CD4-positive, alpha-beta T cell treated with Interleukin-6 for 4 hours (primary cell): ENCODE results near the gene AIFM3.
"Not testable (repeated sequence)": the region's sequence is repeated elsewhere in the genome, so short reads cannot be mapped to it uniquely, and the experiment has no call there.

Experiments
- DNase-seq: peaks from one replicate; pipeline ENCODE4 v3.0.0-alpha.2; 2020; ENCODE audit warnings: mixed read lengths

AIFM3 gene

DNA sequence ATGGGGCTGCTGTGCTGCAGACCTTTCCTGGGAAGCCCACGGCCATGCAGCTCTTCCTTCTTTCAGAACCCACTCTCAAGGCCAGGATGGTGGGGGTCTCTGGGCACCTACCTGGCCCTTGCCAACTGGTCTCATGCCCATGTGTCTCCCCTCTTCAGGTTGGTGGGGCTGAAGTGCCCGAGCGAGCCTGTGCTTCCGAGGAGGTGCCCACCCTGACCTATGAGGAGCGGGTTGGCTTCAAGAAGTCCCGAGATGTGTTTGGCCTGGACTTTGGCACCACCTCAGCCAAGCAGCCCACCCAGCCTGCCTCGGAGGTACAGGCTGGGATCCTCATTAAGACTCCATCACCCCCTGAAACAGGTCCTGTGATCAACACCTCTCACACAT is 25.0 kb downstream of the AIFM3 start:
- DNase-seq = no peak

DNA sequence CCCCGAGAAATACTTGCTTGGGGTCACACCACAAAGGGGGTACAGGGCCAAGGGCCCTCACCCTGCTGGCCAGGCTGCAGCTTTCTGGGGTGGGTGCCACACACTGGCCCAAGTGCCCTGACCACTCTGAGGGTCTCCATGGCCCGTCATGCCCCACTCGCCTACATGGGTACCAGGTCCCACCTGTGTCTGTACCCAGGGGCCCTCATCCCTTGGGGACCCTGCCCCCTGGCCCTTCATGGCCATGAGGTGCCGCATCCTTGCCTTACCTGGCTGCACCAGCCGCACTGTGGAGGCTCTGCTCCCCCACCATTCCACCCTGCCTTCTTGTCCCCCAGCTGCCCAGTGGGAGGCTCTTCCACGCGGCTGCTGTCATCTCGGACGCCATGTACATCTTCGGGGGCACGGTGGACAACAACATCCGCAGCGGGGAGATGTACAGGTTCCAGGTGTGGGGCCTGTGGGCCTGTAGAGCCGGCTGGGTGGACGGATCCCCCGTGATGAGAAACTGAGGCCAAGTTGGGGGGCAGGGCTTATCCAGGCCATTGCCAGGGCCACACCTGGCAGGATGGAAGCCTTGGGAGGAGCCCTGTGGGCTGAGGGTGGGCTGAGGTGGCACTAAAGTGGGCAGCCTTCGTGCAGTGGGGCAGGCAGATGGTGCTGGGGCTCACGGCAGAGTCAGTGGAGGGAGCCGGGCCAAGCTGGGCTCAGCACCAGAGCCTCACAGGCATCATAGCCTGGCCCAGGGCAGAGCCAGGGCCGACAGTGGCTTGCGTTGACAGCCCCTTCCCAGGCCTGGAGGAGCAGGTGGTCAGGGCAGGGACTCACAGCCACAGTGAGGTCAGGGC is 25.6 kb downstream of the AIFM3 start:
- no peak for DNase-seq

DNA sequence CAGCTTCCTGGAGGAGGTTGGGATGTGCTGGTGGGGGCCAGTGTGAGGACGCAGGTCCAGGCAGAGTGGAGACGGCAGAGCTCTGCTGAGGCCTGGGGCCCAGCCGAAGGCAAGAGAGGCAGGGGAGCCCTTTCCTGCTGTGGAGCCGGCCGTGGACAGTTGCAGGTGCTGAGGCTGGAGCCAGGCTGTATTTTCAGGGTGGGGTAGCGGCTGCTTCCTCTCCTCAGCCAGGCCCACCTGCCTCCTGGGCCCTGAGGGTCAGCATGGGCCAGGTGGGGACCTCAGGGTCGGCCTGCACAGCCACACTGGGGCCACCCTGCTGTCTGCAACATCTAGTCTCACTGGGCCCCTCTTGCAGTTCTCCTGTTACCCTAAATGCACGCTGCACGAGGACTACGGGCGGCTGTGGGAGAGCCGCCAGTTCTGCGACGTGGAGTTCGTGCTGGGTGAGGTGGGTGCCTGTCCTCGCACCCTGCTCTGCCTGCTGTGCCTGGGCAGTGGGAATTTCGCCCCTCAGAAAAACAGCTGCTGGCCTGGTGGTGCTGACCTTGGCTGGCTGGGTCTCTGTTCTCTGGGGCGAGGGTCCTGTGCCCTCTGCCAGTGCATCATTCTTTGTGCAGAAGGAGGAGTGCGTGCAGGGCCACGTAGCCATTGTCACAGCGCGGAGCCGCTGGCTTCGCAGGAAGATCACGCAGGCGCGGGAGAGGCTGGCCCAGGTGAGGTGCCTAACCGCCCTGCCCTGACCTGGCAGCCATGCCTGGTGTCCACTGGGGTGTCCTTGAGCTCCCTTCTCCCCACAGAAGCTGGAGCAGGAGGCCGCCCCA is 26.5 kb downstream of the AIFM3 start:
- DNase-seq = no peak

DNA sequence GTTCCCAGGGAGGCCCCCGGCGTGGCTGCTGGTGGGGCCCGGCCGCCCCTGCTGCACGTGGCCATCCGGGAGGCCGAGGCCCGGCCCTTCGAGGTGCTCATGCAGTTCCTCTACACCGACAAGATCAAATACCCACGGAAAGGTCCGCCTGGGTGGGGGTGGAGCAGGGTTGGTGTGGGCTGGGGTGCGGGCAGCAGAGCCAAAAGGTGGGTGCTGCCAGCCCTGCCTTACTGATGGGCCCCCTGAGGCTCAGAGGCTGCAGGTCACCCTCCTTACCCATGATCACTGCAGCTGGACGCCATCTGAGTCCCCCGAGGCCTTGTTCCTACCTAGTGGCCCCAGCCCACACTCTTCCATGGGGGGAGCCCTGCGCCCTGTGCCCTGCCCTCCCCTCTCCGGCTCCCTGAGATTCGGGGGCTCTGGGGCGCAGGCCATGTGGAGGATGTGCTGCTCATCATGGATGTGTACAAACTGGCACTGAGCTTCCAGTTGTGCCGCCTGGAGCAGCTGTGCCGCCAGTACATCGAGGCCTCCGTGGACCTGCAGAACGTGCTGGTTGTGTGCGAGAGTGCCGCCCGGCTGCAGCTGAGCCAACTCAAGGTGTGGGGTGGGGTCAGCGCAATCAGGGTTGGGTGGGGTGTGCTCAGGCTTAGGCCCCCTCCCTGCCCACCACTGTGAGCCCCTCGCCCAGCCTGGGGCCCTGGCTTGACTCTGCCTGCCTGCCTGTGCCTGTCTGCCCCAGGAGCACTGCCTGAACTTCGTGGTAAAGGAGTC is 27.3 kb downstream of the AIFM3 start:
- no peak for DNase-seq

DNA sequence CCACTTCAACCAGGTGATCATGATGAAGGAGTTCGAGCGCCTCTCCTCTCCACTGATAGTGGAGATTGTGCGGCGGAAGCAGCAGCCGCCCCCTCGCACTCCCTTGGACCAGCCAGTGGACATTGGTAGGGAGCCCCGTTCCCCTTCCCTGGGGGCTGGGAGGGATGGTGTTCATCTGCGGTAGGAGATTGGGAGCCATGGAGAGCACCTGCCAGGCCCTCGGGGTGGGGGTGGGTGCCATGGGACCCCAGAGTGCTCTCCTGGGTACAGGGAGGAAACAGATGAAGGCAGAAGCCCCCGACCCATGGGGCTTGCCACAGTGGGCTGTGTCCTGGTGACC is 27.8 kb downstream of the AIFM3 start:
- no peak for DNase-seq

DNA sequence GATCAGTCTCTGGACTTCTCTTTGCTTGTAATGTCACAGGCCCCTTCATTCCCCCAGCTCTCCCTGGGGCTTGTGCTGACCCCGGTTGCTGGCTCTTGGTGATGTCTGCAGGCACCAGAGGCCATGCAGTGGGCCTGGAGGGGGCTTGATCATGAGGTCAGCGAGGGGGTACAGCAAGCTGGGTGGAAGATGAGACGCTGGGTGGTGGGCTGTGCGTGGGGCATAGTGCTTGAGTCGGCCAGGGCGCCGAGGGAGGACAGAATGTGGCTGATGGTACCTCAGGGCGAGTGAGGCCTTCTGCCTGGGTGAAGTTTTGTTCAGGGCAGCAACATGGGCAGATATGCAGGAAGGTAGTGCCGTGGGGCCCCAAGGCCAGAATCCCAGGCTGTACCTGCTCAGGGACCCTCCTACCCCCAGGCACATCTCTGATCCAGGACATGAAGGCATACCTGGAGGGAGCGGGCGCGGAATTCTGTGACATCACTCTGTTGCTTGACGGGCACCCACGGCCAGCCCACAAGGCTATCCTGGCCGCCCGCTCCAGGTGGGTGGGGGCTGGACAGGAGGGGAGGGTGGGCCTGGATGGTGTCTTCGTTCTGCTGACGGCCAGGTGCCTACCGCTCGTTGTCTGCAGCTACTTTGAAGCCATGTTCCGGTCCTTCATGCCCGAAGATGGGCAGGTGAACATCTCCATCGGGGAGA is 28.4 kb downstream of the AIFM3 start:
- DNase-seq = no peak

DNA sequence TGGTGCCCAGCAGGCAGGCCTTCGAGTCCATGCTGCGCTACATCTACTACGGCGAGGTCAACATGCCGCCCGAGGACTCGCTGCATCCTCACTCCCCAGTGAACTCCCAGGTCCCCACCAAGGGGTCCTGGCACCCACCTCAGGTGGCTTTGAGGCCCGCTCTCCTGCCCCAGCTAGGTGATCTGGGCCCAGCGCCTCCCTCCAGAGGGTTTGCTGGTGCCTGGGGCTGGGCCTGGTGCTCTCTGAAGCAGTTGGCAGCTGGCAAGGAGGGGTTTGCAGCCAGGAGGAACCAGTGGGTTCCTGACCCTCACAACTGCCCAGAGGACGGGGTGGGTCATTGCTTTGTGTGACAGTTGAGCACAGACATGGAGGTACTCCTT is 29.0 kb downstream of the AIFM3 start:
- no peak for DNase-seq

DNA sequence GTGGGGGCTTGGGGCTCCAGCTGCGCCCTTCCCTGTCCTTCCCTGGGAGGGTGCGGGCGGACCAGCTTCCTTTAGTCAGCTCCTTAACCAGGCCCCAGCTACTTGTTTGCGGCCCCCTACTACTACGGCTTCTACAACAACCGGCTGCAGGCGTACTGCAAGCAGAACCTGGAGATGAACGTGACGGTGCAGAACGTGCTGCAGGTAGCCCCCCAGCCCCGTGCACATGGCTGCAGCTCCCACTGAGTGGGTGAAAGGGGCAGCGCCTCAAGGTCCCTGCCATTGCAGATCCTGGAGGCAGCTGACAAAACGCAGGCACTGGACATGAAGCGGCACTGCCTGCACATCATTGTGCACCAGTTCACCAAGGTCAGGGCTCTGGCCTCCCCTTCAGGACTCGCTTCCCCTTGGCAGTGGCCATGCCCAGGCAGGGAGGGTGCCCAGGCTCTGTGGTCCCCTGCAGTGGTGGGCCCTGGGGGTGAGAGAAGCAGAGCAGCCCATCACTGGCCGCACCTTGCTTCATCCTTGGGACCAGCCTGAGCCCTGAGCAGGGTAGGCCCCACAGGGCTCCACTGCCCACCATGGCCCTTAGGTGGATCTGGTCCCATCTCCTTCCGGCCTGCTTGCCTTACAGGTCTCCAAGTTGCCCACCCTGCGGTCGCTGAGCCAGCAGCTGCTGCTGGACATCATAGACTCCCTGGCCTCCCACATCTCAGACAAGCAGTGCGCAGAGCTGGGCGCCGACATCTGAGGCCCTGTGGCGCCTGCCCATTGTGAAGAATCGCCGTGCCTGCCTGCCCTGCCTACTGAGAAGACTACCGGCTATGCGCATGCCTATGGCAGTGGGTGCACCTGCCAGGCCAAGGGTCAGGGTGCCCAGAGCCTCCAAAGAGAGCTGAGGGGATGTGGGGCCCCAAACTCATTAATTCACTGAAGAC is 29.8 kb downstream of the AIFM3 start:
- no peak for DNase-seq

DNA sequence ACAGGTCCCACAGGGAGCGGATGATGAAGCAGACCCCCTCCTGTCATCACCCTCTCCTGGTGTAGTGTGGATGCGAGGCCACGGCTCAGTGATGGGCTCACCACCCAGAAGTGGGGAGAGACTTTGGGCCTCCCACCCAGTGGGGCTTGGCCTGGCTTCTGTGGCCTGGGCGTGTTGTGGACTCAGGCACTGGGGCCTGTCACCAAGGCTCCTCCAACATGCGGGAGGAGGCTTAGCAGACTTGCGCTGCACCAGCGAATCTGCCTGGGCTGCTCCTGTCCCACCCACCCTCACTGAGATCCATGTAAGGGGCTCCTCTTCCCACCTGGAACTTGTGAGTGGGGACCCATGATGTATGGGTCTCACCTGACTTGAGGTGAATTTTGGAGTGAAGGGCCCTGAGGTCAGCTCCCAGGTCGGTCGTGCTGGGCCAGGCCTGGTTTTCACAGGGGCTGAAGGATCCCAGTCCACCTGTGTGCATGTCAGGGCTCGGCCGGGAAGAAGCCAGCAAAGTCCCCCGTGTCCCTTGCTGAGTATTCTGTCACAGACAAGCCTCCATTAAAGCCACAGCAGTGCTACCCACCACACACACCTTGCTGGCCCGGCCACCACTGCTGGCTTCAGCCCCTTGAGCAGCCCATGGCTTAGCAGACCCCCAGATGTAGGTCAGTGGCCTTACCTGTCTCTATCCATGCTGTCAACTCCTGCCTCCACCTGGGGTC is 30.6 kb downstream of the AIFM3 start:
- no peak for DNase-seq

DNA sequence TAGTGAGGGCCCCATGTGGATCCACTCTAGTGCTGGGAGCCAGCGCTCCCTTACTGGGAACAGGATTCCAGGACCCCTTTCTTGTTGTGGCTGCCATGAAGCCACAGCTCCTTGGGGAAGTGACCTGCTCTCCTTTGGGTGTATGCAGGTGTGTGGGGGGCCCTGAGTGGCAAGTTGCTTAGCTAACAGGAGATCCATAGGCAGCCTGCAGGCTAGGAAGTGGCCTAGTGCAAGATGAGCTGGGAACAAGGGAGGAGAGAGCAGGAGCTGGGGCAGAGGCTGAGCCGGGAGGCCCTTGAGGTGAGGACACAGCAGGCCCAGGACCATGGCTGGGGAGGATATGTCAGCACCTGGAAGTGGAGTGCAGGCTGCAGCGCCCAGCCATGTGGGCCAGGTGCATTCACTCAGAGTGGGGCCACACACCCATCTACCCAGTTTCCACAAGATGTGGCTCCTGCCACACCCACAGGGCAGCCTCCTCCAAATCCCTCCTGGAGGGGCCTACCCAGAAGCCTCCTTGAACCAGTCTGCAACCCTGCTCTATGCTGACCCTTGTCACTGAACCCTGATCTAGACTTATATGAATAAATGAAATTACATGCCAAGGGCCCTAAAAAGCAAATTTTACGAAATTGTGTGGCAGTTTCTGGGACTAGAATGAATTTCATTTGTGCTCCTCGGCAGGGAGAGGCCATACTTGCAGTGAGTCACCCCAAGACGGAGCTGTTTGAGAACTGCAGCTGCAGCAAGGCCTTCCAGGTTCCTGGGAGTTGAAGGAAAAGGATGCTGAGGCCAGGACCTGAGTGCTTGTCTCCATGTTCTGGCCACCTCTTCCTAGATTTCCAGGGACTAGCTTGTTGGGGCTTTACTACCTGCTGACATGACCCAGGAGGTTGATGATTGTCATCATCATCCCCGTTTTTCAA is 31.6 kb downstream of the AIFM3 start:
- DNase-seq = no peak

DNA sequence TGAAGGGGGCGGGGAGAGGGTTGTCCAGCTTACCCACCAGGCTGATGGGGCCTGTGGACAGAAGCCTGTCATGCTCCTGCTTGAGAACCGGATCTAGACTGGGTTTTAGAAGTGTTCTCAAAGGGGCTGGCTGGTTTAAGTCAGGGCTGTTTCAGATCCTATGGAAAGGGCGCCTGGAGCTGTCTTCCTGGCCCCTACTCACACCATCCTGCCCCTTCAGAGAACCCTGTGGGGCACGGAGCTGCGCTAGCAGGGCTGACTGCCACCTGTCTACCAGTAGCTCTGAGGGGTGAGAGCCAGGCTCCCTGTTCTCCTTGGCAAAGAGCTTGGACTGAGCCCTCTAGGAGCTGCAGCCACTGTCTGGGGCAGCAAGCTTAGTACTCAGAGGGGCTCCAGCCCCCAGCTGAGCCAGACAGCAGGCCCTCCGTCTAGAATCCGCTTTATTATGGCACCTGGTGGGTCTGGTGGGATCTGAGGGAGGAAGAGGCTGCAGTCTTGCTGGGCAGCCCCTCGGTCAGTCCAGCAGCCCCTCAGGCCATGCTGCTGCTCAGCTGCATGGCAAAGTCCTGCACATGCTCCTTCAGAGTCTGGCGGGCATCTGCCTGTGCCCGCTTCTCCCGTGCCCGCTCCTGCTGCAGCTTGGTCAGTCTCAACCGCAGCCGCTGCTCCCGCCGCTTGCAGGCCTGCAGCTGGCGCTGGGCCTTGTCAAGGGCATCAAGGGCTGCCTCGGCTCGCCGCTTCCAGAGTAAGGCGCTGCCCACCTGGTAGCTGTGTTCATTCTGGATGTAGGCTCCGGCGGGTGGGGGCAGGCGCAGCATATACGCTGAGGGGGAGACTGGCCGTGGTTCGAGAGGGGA is 32.5 kb downstream of the AIFM3 start:
- DNase-seq = no peak

DNA sequence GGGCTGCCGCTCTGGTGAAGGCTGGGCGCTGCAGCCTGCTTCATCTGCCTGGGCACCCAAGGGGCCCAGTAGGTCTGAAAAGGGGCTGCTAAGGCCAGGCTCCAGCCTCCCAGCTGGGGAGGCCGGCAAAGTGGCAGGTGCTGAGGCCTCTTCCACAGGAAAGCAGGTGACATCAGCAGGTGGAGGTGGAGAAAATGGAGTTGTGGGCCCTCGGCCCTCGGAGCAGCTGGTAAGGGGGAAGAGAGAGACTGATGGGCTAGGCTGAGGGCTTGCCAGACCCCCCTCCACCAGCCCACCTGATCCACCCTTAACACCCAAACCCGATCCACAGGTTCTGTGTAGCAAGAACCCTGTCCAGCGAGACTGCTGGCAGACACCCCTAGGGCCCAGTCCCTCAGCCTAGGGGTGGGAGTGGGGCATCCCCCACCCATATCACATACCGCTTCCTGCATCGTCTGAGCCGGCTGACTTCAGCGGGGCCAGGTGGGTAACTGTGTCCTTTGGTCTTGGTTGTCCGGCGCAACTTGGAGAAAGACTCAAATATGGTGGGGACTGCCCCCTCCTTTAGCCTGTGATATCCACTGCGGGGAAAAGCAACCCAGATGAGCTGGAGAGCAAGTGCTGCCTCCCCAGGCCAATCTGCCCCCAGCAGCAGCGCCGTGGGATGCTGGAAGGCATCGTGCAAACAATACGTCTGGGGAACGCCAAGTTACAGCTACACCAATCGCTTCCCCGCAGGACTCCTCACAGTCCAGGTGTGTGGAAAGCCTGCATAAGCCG is 33.3 kb downstream of the AIFM3 start:
- no peak for DNase-seq

DNA sequence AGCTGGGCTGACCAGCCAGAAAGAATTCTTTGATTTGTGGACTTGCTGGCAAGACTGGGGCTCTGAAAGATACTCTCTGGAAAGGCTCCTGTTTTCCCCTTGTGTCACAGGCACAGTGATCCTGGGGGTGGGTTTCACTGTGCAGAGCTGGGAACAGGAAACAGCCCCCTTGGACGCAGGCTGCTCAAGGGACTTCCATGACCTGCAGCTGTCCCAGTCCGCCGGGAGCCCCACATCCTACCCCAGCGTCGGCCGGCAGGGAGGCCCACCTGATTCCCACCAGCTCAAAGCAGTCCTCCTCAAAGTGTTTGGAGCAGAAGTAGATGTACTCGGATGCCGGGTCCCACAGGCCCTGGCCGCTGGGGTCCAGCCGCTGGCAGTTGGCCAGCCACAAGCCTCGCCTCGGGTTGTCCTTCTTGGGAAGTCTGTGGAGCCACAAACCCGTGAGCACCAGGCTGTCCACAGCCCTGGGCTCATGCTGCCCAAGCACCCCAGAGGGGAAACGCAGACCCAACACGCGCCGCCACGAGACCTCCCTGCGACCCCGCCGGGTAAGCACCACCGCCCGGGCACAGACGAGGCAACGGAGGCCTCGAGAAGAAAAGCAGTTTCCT is 34.0 kb downstream of the AIFM3 start:
- DNase-seq = no peak

DNA sequence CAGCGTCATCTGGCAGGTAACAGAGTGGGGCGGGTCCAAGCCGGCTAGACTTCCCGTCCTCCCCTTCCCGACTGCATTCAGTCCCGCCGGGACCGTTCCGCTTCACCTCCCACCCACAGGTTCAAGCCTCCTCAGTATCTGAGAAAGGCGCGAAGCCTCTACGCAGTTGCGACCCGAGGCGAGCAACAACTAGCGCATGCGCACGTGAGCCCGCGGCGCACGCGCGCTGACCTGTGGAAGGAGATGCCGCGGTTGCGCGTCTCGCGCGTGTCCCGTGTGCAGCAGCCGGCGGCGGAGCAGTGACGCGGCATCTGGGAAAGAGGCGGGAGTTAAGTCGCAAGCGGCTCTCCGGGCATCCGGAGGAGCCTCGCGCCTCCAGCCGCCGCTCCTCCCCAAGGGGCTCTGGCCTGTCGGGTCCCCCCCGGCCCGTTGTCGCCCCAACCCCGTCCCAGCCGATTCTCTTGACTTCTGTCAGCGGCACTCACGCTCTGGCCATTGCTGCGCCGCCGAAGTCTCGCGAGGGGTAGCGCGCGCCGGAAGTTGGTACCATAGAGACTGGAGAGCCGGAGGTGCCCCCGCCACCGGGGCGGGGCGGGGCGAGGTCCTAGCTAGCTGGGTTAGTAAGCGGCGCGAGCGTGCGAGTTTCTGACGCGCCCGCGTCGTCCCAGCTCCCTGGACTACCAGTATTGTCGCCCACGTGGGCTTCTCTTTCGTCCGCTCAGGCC is 34.7 kb downstream of the AIFM3 start, which contains the start of gene THAP7:
Gene THAP7, minus strand, starts transcription at position 518 of the 725 bp plus-strand sequence. Its CDS starts 207 bp downstream, at position 311.
- DNase-seq = peak; percentile 98

DNA sequence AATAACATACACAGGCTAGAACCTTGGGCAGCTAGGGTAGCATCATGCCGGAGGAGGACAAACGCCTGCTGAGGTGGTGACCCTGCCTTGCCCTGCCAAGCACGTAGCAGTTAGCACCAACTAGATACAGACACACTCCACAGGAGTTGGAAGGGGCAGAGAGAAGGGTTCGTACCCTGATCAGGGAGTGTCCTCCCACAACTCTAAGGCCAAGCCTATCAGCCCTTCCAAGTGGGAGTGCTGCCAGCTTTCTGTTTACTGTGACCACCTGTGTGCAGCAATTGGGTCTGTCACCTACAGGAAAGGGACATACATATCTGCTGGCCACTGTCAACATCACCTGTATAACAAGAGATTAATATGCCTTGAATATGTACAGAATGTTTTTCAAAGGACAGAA is 36.7 kb downstream of the AIFM3 start:
- no peak for DNase-seq

DNA sequence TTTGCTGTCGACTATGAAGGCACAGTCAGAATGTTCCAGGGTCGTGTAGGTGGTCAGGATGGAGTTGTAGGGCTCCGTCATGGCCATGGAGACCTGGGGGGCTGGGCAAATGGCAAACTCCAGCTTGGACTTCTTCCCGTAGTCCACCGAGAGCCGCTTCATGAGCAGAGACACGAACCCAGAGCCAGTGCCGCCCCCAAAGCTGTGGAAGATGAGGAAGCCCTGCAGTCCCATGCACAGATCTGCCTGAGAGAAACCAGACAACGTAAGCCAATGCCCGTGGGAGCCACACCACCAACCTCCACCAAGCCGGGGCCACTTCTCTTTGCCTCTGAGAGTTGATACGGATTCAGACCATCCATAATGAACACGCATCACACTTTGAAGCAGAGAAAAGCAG is 42.2 kb downstream of the AIFM3 start:
- DNase-seq = not testable (repeated sequence)
